ENCODE measurements around the gene BCDIN3D.

- TF ChIP-seq, protein P1, sequence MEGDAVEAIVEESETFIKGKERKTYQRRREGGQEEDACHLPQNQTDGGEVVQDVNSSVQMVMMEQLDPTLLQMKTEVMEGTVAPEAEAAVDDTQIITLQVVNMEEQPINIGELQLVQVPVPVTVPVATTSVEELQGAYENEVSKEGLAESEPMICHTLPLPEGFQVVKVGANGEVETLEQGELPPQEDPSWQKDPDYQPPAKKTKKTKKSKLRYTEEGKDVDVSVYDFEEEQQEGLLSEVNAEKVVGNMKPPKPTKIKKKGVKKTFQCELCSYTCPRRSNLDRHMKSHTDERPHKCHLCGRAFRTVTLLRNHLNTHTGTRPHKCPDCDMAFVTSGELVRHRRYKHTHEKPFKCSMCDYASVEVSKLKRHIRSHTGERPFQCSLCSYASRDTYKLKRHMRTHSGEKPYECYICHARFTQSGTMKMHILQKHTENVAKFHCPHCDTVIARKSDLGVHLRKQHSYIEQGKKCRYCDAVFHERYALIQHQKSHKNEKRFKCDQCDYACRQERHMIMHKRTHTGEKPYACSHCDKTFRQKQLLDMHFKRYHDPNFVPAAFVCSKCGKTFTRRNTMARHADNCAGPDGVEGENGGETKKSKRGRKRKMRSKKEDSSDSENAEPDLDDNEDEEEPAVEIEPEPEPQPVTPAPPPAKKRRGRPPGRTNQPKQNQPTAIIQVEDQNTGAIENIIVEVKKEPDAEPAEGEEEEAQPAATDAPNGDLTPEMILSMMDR (IDR thresholded peaks at IDR 0.05) = no peak
- TF ChIP-seq POLR2A (IDR thresholded peaks at IDR 0.05) = no peak
Measured at GRCh38 chr12:49891012-49891411, 48.1 kb upstream of the BCDIN3D start.
